ENCODE measurements around the gene FAF1.
"Not testable (repeated sequence)": the region's sequence is repeated elsewhere in the genome, so short reads cannot be mapped to it uniquely, and the experiment has no call there.

DNA sequence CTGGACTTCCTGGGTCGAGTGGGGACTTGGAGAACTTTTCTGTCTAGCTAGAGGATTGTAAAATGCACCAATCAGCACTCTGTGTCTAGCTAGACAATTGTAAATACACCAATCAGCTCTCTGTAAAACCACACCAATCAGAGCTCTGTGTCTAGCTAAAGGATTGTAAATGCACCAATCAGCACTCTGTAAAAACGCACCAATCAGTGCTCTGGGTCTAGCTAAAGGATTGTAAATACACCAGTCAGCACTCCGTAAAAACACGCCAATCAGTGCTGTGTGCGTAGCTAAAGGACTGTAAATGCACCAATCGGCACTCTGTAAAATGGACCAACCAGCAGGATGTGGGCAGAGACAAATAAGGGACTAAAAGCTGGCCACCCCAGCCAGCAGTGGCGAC lies 243.6 kb downstream of the FAF1 start:
- TF ChIP-seq, protein P1, sequence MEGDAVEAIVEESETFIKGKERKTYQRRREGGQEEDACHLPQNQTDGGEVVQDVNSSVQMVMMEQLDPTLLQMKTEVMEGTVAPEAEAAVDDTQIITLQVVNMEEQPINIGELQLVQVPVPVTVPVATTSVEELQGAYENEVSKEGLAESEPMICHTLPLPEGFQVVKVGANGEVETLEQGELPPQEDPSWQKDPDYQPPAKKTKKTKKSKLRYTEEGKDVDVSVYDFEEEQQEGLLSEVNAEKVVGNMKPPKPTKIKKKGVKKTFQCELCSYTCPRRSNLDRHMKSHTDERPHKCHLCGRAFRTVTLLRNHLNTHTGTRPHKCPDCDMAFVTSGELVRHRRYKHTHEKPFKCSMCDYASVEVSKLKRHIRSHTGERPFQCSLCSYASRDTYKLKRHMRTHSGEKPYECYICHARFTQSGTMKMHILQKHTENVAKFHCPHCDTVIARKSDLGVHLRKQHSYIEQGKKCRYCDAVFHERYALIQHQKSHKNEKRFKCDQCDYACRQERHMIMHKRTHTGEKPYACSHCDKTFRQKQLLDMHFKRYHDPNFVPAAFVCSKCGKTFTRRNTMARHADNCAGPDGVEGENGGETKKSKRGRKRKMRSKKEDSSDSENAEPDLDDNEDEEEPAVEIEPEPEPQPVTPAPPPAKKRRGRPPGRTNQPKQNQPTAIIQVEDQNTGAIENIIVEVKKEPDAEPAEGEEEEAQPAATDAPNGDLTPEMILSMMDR (IDR thresholded peaks at IDR 0.05): not testable (repeated sequence)
- not testable (repeated sequence) for TF ChIP-seq POLR2AphosphoS5 (IDR thresholded peaks at IDR 0.05); POLR2A (IDR thresholded peaks at IDR 0.05; ENCODE audit: low read depth); EP300 (IDR thresholded peaks at IDR 0.05)

All from esophagus muscularis mucosa (tissue), 4 donors.